GM21423 (cell line): ENCODE measurements around the gene TTC5.
A peak's percentile ranks its signal among the peaks of the same experiment; 100 is the strongest.
"Not testable (repeated sequence)": the region's sequence is repeated elsewhere in the genome, so short reads cannot be mapped to it uniquely, and the experiment has no call there.

Experiments
- ATAC-seq: cut with Tn5 transposase; IDR thresholded peaks from one replicate; pipeline ENCODE4 v1.9.1; 2021; ENCODE audit warnings: mild to moderate bottlenecking, moderate library complexity; ENCODE audit not compliant: unreplicated experiment

The TTC5 gene

GRCh38 chr14:20306079-20306423, 300 bp upstream of the TTC5 start:
- no peak for ATAC-seq

DNA sequence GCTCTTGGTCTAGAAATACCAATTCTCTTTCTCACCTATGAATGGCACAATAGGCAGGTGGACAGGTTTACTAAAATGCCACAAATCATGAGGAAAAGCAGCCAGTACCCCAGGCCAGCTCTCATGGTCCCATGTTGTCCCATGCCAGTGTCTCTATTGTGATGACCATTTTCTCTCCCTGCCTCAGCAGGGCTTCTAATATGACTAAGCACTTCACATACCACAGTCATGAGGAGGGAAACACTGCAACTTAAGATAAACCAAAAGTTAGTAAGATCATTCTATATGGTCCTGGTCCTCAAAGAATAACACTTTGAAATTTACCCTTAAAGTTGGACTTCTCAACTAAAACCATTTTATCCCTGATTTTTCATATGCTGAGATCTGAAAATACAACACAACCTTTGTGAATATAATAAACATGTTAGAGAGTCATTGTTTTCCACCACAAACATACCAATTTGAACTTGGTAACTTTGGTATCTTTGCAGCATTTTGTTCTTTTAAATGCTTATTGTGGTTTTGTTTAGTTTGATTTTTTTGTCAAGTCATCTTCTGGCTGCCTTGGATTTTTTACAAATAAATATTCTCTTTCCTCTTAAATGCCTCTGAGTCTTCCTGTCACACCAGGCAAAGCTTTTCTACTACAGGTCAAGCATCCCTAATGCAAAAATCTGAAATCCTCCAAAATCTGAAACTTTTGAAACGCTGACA, 3.6 kb downstream of the TTC5 start:
- ATAC-seq: no peak

- ATAC-seq: peak; percentile 82
Observed at GRCh38 chr14:20295067-20295466, 10.7 kb downstream of the TTC5 start.

DNA sequence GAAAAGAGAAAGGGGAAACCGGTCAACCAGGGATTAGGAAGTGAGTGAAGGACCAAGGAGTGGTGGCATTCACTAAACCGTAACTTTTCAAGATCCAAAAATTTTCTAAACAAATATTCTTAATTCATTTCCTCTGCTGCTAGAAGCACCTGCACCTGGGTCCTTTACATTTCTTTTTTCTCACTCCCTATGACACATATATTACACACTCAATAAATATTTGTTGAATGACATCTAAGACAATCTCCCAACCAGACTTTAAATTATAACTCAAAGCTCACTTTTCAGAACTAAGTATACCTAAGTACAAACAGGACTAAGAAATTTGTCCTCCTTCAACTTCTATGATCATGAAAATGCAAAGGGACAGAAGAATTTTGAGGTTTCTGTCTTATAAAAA, 11.1 kb downstream of the TTC5 start:
- ATAC-seq: no peak

GRCh38 chr14:20281998-20282397, 23.8 kb downstream of the TTC5 start:
- ATAC-seq: not testable (repeated sequence)

GRCh38 chr14:20280265-20280664, 25.5 kb downstream of the TTC5 start:
- not testable (repeated sequence) for ATAC-seq

DNA sequence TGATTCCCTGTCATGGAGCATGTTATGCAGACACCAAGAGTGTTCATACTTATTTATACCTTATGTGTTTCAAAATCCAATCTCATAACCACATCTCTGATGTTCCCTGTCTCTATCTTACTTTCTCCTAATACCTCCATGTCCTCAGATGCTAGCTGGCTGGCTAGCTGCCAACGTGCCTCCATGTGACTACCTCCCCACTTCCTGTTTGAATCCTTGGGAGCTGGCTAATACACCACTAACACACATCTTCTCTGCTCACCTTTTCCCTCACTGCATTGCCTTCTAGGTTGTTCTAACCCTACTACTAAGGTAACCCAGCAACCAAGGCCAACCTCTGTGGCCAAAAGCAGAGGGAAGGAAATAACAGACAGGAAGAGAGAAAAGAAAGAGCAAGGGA, 27.3 kb downstream of the TTC5 start:
- no peak for ATAC-seq

DNA sequence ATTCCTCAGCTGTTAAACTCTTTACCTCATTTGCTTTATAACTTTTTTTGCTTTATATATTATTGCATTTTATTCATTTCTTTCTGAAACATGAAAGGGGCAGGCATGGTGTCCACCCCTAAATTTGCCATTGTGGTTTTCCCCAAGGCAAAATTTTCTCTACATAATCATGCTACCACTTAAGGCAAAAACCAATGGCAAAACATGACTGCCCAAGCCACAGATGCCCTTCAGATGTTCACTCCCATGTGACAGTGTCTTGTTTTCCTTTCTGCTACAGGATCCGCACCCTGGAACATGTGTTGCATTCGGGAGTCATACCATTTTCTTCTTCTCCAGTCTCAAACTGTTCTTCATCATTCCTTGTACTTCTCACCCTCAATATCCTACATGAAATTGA, 28.3 kb downstream of the TTC5 start:
- no peak for ATAC-seq

- ATAC-seq: no peak
Observed at GRCh38 chr14:20274062-20274461, 31.7 kb downstream of the TTC5 start.

GRCh38 chr14:20264361-20264760, 41.4 kb downstream of the TTC5 start:
- not testable (repeated sequence) for ATAC-seq

- ATAC-seq: no peak
Observed at GRCh38 chr14:20262642-20263128, 43.1 kb downstream of the TTC5 start.

GRCh38 chr14:20247646-20248246, 58.0 kb downstream of the TTC5 start:
- no peak for ATAC-seq
